NT2/D1 (cell line): ENCODE results near the gene TRMO.
"Not testable (repeated sequence)": the region's sequence is repeated elsewhere in the genome, so short reads cannot be mapped to it uniquely, and the experiment has no call there.

Experiments
- DNase-seq: peaks from one replicate; pipeline ENCODE4 v3.0.0-alpha.2; 2011; ENCODE audit warnings: low read depth, low spot score
- H3K27me3 ChIP-seq: 2 replicates; pipeline ENCODE4 v1.6.0; 2011; ENCODE audit warnings: mild to moderate bottlenecking; ENCODE audit not compliant: insufficient read length, insufficient read depth
- H3K36me3 ChIP-seq: 2 replicates; pipeline ENCODE4 v1.6.1; 2011; ENCODE audit warnings: mild to moderate bottlenecking, low read length, mixed read lengths; ENCODE audit not compliant: insufficient read depth, insufficient read length
- H3K4me1 ChIP-seq: 2 replicates; pipeline ENCODE4 v1.5.1; 2011; ENCODE audit not compliant: insufficient read depth, insufficient read length
- H3K4me3 ChIP-seq: 2 replicates; pipeline ENCODE4 v1.5.1; 2011; ENCODE audit warnings: low read depth; ENCODE audit not compliant: insufficient read length
- H3K9ac ChIP-seq: 2 replicates; pipeline ENCODE4 v1.6.0; 2011; ENCODE audit warnings: low read depth; ENCODE audit not compliant: insufficient read length
- H3K9me3 ChIP-seq: 2 replicates; pipeline ENCODE4 v1.5.1; 2011; ENCODE audit warnings: mild to moderate bottlenecking, low read length; ENCODE audit not compliant: insufficient read depth
- SUZ12 ChIP-seq: IDR thresholded peaks from 2 replicates; pipeline ENCODE4 v1.6.1; 2011; ENCODE audit not compliant: insufficient read length, insufficient read depth; ENCODE audit errors: extremely low read depth
- YY1 ChIP-seq: IDR thresholded peaks from 2 replicates; pipeline ENCODE4 v1.6.1; 2011; ENCODE audit not compliant: insufficient read length, insufficient read depth
- ZNF274 ChIP-seq: IDR thresholded peaks from 2 replicates; pipeline ENCODE4 v1.6.1; 2011; ENCODE audit warnings: mild to moderate bottlenecking, low read depth, low read length

Gene TRMO

DNA sequence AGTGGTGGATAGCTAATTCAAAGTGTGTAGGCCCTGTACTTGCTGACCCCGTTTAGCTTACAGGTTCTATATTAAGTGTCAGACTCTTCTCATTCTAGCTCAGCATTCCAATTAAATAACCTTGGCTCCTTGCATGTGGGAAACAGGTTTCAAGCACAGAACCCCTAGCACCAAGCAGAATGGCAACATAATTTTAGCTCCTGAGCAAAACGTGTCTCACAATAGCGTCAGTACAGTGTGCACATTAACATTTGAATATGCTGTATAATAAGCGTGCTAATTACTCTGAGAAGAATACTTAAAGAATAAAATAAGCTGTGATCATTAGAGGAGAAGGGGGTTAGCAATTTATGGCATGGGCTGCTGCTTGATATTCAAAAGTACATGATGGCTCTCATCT, 39.8 kb upstream of the TRMO start:
- Histone ChIP-seq H3K9ac (no peak overlapping the region), H3K9me3 (no peaks in the 10 kb centered on the region), H3K36me3 (no peaks in the 10 kb centered on the region), H3K4me1 (no peaks in the 10 kb centered on the region), H3K4me3 (no peak overlapping the region), H3K27me3 (no peaks in the 10 kb centered on the region)
- no peak for DNase-seq
- TF ChIP-seq YY1 = no peak
- TF ChIP-seq ZNF274 = no peak
- TF ChIP-seq SUZ12 = no peak

DNA sequence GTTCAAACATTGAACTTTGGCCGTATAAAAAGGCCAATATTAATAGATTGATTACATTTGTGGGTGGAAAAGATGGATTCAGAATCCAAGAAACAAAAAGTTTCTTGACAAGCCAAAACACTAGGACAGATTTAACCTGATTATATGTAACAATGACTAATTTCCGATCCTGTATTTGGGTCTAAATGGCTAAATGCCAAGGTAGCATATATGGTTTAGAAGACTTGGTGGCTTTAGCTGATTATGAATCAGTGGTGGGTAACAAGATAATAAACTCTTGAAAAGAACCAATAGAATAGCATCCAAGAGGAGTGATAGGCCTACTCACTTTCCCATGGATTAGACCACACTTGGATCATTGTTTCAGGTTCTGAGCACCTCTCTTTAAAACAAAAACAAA, 39.1 kb upstream of the TRMO start:
- Histone ChIP-seq H3K36me3 (no peaks in the 10 kb centered on the region), H3K9ac (no peak overlapping the region), H3K4me1 (no peaks in the 10 kb centered on the region), H3K4me3 (no peak overlapping the region), H3K9me3 (no peaks in the 10 kb centered on the region), H3K27me3 (no peaks in the 10 kb centered on the region)
- no peak for TF ChIP-seq ZNF274
- TF ChIP-seq SUZ12 = no peak
- no peak for TF ChIP-seq YY1
- no peak for DNase-seq

DNA sequence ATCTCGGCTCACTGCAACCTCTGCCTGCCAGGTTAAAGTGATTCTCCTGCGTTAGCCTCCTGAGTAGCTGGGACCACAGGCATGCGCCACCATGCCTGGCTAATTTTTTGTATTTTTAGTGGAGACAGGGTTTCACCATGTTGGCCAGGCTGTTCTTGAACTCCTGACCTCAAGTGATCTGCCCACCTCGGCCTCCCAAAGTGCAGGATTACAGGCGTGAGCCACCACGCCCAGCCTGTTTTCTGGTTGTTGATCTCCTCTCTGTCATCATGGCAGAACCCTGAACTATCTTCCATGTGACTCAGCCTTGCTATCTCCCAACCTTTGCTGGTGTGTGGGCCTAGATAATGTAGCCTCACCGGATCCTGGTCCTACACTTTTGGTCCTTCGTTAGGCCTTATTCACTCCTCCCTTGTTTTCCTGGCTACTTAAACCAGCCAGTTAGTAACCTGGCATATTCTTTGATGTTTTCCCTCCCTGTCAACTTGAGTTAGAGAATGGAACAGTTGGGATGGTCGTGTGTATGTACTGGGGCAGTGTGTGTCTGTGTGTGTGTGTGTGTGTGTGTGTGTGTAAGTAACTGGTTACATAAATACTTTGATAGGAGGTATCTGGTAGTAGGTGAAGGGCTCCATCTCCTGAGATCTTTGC, 38.5 kb upstream of the TRMO start:
- not testable (repeated sequence) for H3K4me1 ChIP-seq, DNase-seq, H3K27me3 ChIP-seq, H3K9ac ChIP-seq, H3K4me3 ChIP-seq, H3K36me3 ChIP-seq, H3K9me3 ChIP-seq

DNA sequence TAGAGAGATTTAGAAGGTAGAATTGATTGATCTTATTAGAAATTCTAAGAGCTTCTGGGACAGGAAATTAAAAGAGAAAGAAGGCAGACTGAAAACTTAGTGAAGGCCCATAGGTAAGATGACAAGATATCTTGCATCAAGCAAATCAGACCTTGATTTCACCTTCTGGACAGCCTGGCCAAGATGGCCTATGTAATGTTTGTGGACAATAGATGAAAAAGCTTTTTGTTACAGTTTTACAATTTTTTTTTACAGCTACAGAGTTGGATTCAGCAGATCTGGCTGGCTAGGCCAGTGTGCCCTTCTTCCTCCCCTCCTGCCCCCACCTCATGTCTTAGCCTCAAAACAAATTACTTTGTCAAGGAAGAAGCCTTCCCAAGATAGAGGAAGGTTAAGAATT, 37.3 kb upstream of the TRMO start:
- no peak for DNase-seq
- Histone ChIP-seq H3K9ac (no peak overlapping the region), H3K36me3 (no peaks in the 10 kb centered on the region), H3K4me1 (no peaks in the 10 kb centered on the region), H3K27me3 (no peaks in the 10 kb centered on the region), H3K9me3 (no peaks in the 10 kb centered on the region), H3K4me3 (no peak overlapping the region)
- TF ChIP-seq SUZ12 (no peak), YY1 (no peak), ZNF274 (no peak)

- H3K9ac ChIP-seq = no peak overlapping the region
- H3K4me3 ChIP-seq = no peak overlapping the region
- no peaks in the 10 kb centered on the region for H3K9me3 ChIP-seq
- H3K27me3 ChIP-seq = no peaks in the 10 kb centered on the region
- H3K4me1 ChIP-seq = no peaks in the 10 kb centered on the region
- TF ChIP-seq ZNF274 (no peak), SUZ12 (no peak), YY1 (no peak)
- no peaks in the 10 kb centered on the region for H3K36me3 ChIP-seq
- DNase-seq = no peak
Measured at GRCh38 chr9:97958812-97959511, 36.7 kb upstream of the TRMO start.

DNA sequence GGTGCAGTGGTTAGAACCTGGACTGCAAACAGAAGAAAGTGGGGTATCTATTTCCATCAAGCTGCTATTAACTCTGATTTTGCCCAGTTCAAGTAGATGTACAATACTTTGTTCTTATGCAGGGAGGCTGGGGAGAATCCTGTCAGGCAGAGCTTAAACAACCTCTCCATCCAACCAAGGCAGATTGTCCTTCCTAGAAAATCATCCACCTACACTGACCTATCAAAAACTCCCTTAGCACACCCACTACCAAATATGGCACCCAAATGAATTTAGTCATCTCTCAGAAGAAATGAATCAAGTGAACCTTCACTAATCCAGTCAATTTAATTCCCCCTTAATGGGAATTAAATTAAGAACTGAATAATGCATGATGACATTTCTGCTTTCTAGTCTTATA, 34.0 kb upstream of the TRMO start:
- no peaks in the 10 kb centered on the region for H3K4me1 ChIP-seq
- no peak for TF ChIP-seq SUZ12
- TF ChIP-seq YY1 = no peak
- no peak for TF ChIP-seq ZNF274
- no peaks in the 10 kb centered on the region for H3K27me3 ChIP-seq
- no peak overlapping the region for H3K9ac ChIP-seq
- no peak for DNase-seq
- peaks cover 5% of the 10 kb centered on the region; the same call in 1 of the 2 replicates for H3K9me3 ChIP-seq
- no peak overlapping the region for H3K4me3 ChIP-seq
- H3K36me3 ChIP-seq = no peaks in the 10 kb centered on the region

DNA sequence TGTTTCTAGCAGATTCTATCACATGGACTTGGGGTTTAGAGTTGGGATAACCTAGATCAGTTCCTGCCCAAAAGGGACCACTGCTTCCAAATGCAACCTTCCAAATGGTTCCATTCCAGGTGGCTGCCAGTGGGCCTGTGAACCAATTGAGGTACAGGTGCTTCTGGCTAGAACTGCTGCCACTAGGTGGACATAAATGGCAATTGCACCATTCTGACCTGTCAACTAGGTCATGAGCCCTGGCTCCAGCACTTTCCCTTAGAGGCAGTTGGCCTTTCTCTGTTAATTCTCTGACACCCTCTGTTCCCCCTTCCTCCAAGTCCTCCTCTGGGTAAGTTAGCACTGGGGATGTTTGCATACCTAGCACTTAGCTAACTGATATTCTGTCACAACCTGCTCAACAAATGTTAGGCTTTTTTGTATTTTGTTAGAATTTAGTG, 32.3 kb upstream of the TRMO start:
- Histone ChIP-seq H3K4me3 (no peak overlapping the region), H3K4me1 (no peaks in the 10 kb centered on the region), H3K27me3 (no peaks in the 10 kb centered on the region), H3K9ac (no peak overlapping the region), H3K36me3 (no peaks in the 10 kb centered on the region), H3K9me3 (peaks cover 12% of the 10 kb centered on the region; the same call in 1 of the 2 replicates)
- DNase-seq = peak; percentile 57
- TF ChIP-seq SUZ12 = no peak
- no peak for TF ChIP-seq YY1
- TF ChIP-seq ZNF274 = no peak

DNA sequence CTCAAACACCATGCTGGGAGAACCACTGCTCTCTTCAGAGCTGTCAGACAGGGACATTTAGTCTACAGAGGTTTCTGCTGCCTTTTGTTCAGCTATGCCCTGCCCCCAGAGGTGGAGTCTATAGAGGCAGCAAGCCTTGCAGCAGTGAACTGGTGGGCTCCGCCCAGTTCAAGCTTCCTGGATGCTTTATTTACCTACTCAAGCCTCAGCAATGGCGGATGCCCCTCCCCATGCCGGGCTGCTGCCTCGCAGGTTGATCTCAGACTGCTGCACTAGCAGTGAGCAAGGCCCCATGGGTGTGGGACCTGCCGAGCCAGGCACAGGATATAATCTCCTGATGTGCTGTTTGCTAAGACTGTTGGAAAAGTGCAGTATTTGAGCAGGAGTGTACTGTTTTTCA, 28.6 kb upstream of the TRMO start:
- not testable (repeated sequence) for H3K9ac ChIP-seq

DNA sequence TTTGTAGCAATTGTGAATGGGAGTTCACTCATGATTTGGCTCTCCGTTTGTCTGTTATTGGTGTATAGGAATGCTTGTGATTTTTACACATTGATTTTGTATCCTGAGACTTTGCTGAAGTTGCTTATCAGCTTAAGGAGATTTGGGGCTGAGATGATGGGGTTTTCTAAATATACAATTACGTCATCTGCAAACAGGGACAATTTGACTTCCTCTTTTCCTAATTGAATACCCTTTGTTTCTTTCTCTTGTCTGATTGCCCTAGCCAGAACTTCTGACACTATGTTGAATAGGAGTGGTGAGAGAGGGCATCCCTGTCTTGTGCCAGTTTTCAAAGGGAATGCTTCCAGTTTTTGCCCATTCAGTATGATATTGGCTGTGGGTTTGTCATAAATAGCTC, 24.8 kb upstream of the TRMO start:
- not testable (repeated sequence) for H3K36me3 ChIP-seq, H3K4me1 ChIP-seq, H3K9ac ChIP-seq

More for the DNA sequence above, 28.6 kb upstream of the TRMO start:
- not testable (repeated sequence) for H3K4me3 ChIP-seq, H3K4me1 ChIP-seq, DNase-seq, H3K27me3 ChIP-seq, H3K36me3 ChIP-seq
- H3K9me3 ChIP-seq = peaks cover 12% of the 10 kb centered on the region; the same call in 1 of the 2 replicates

GRCh38 chr9:97945470-97945869, 23.2 kb upstream of the TRMO start:
- H3K36me3 ChIP-seq = not testable (repeated sequence)

More for the DNA sequence above, 24.8 kb upstream of the TRMO start:
- peaks cover 20% of the 10 kb centered on the region for H3K27me3 ChIP-seq
- peaks cover 12% of the 10 kb centered on the region; the same call in 1 of the 2 replicates for H3K9me3 ChIP-seq
- not testable (repeated sequence) for H3K4me3 ChIP-seq, DNase-seq

More at GRCh38 chr9:97945470-97945869, 23.2 kb upstream of the TRMO start:
- H3K4me3 ChIP-seq, H3K9me3 ChIP-seq, H3K4me1 ChIP-seq, DNase-seq, H3K9ac ChIP-seq: not testable (repeated sequence)
- H3K27me3 ChIP-seq = peaks cover 29% of the 10 kb centered on the region
